Measurements from ENCODE around the gene TMEM232. TPM values are rescaled to one million over a fixed set of nuclear protein-coding genes. Genes with fewer than 3 reads are reported as not detected.

TMEM232 gene
- total RNA-seq, 1 experiment from 2014 or later, result 1.6 TPM

GRCh38 chr5:110638970-110639902 is 87.2 kb downstream of the TMEM232 start:
- H2AFZ ChIP-seq (ENCODE audit: low read length), result no peak overlapping the region

More at GRCh38 chr5:110638970-110639902, 87.2 kb downstream of the TMEM232 start:
- H3K27ac Mint-ChIP-seq, result no peak overlapping the region; a peak in 1 of 7 replicates
- H3K4me1 Mint-ChIP-seq, result no peaks in the 10 kb centered on the region
- H3K4me3 Mint-ChIP-seq, result no peak overlapping the region
- H2BK5ac ChIP-seq (ENCODE audit: insufficient read length, low read length), result no peak overlapping the region
- H3K9me3 Mint-ChIP-seq, result no peaks in the 10 kb centered on the region
- H3K27me3 Mint-ChIP-seq (ENCODE audit: low read depth), result no peaks in the 10 kb centered on the region
- no peaks in the 10 kb centered on the region for H3K79me2 ChIP-seq (ENCODE audit: insufficient read depth, low read length)
- WGBS (ENCODE audit: extremely low coverage, insufficient read length, low lambda C conversion rate), result no CpG with 5 or more reads among the region's 3 CpGs
- no peak overlapping the region for H3K18ac ChIP-seq (ENCODE audit: insufficient read length, low read depth, low read length)
- no peaks in the 10 kb centered on the region for H3K79me1 ChIP-seq (ENCODE audit: insufficient read depth, low read depth, low read length, poor library complexity, severe bottlenecking)
- no peak overlapping the region for H4K8ac ChIP-seq (replicated peaks; ENCODE audit: insufficient read length, low read depth, low read length)
- no peak overlapping the region for H3T11ph ChIP-seq (ENCODE audit: low read length)
- no peak overlapping the region for H2BK15ac ChIP-seq (ENCODE audit: low read depth, low read length)
- no peak overlapping the region for H3K4me2 ChIP-seq (ENCODE audit: insufficient read depth, insufficient read length, low read length)
- no peak overlapping the region for H4K91ac ChIP-seq (ENCODE audit: insufficient read length, low read depth, low read length)
- H3K9ac ChIP-seq (ENCODE audit: extremely low read depth, insufficient read length, low read length), result no peak overlapping the region
- no peak for TF ChIP-seq CTCF (conservative IDR thresholded peaks at IDR 0.05)
- H2BK120ac ChIP-seq (ENCODE audit: low read depth, low read length, poor library complexity, severe bottlenecking), result no peak overlapping the region
- no peak overlapping the region for H2AK5ac ChIP-seq (ENCODE audit: insufficient read length, low read length)
- H3K14ac ChIP-seq (ENCODE audit: insufficient read depth, low read length), result no peak overlapping the region
- H2BK12ac ChIP-seq (ENCODE audit: insufficient read length, low read depth, low read length), result no peak overlapping the region
- H3K4ac ChIP-seq (ENCODE audit: low read depth, low read length), result no peak overlapping the region
- no peak for DNase-seq
- H3K23me2 ChIP-seq (ENCODE audit: insufficient read length, low read depth, low read length, poor library complexity, severe bottlenecking), result no peaks in the 10 kb centered on the region
- no peaks in the 10 kb centered on the region for H4K20me1 ChIP-seq (ENCODE audit: control insufficient read depth, insufficient read depth, insufficient read length)
- no peak overlapping the region for H2BK20ac ChIP-seq (ENCODE audit: low read depth, low read length, poor library complexity, severe bottlenecking)
- no peak overlapping the region for H3K23ac ChIP-seq (ENCODE audit: insufficient read length, low read depth, low read length)
- H3K9me3 ChIP-seq (ENCODE audit: control insufficient read depth, low read depth, low read length), result no peaks in the 10 kb centered on the region
- no peaks in the 10 kb centered on the region for H3K27me3 ChIP-seq (ENCODE audit: insufficient read depth, low read length)
- H3K27ac ChIP-seq (ENCODE audit: insufficient read length, low read depth, low read length), result no peak overlapping the region
- H3K4me1 ChIP-seq (ENCODE audit: insufficient read depth, low read length), result no peaks in the 10 kb centered on the region
- no peak overlapping the region for H3K56ac ChIP-seq (ENCODE audit: insufficient read length, low read depth, low read length)
- H4K5ac ChIP-seq (ENCODE audit: insufficient read length, low read depth, low read length), result no peak overlapping the region
- no peaks in the 10 kb centered on the region for H3K36me3 Mint-ChIP-seq (ENCODE audit: insufficient read depth in 1 of 3, low read depth in 3 of 3)

All from H9 (cell line).